Heart left ventricle (tissue), 16 donors: ENCODE measurements around the gene MAGI1. TPM values are rescaled to one million over a fixed set of nuclear protein-coding genes. Genes with fewer than 3 reads are reported as not detected.

Source experiments
- ATAC-seq, 4 donors: fragments of 200-7000 bp; cut with Tn5 transposase; one replicate each; pipeline ENCODE4 v1.9.1; 2020 to 2022; ENCODE audit warnings: moderate library complexity in 4 of 4, mild to moderate bottlenecking in 3 of 4, moderate number of reproducible peaks in 1 of 4
- DNase-seq, 5 donors: peaks; one replicate each; pipeline ENCODE4 v3.0.0-alpha.2; 2020
- H3K27ac ChIP-seq, 12 donors: fragments of 200-600 bp; sonication (generic) in 4 of 12; one replicate each; pipeline versions ENCODE4 v1.5.0 to v1.8.0; 2016 to 2022; ENCODE audit warnings: mild to moderate bottlenecking in 2 of 12
- H3K27me3 ChIP-seq, 9 donors: fragments of 200-600 bp; sonication (generic) in 2 of 9; one replicate each; pipeline versions ENCODE4 v1.5.1 to v1.8.0; 2016 to 2022; ENCODE audit warnings: mild to moderate bottlenecking in 3 of 9
- H3K36me3 ChIP-seq, 9 donors: fragments of 200-600 bp; sonication (generic) in 2 of 9; one replicate each; pipeline versions ENCODE4 v1.5.0 to v1.8.0; 2018 to 2022; ENCODE audit warnings: mild to moderate bottlenecking in 2 of 9
- H3K4me1 ChIP-seq, 12 donors: fragments of 200-600 bp; sonication (generic) in 4 of 12; one replicate each; pipeline versions ENCODE4 v1.5.0 to v1.8.0; 2016 to 2022; ENCODE audit warnings: mild to moderate bottlenecking in 3 of 12
- H3K4me3 ChIP-seq, 12 donors: fragments of 200-600 bp; sonication (generic) in 4 of 12; one replicate each; pipeline versions ENCODE4 v1.5.0 to v1.8.0; 2017 to 2022; ENCODE audit warnings: mild to moderate bottlenecking in 9 of 12, moderate library complexity in 4 of 12
- H3K9me3 ChIP-seq, 12 donors: fragments of 200-600 bp; sonication (generic) in 4 of 12; one replicate each; pipeline versions ENCODE4 v1.5.0 to v1.8.0; 2016 to 2022; ENCODE audit warnings: mild to moderate bottlenecking in 1 of 12
- CTCF ChIP-seq, 12 donors: fragments of 200-600 bp; sonication (generic) in 4 of 12; IDR thresholded peaks; one replicate each; pipeline versions ENCODE4 v1.5.0 to v1.8.0; 2018 to 2022; ENCODE audit warnings: antibody characterized with exemption in 12 of 12, mild to moderate bottlenecking in 5 of 12
- POLR2A ChIP-seq, 2 donors: fragments of 450-650 bp; IDR thresholded peaks; one replicate each; pipeline ENCODE4 v1.6.1; 2017; ENCODE audit warnings: antibody characterized with exemption in 2 of 2, mild to moderate bottlenecking in 2 of 2, moderate library complexity in 2 of 2
- WGBS, 4 donors: extraction: QIAGEN DNeasy Blood & Tissue Kit in 2 of 4; methylation state at CpG; one replicate each; pipeline versions ENCODE4 v1.1.5 to v1.1.7; 2013 to 2018; 5-methylcytosine and 5-hydroxymethylcytosine counted together
- intact Hi-C, 10 donors: fragments of 100-400 bp; cut with DNase I; formaldehyde crosslinking; loops; one replicate each; pipeline versions ENCODE4 v1.11.1 to v1.14.2; 2022
- polyA plus RNA-seq, 2 donors: library from polyadenylated mRNA; stranded (reverse); fragments of 200-250 nt; gene quantifications; one replicate each; pipeline ENCODE4 v1.2.3, GENCODE V29; 2013
- total RNA-seq, 9 donors: library from RNA; depleted of rRNA in 2 of 9; stranded (reverse); fragments of >200 nt in 2 of 9; fragmentation: NEBNext Ultra II Directional in 3 of 9; extraction: Animal tissue kit (Norgen Biotek cat#: 25700) in 3 of 9; gene quantifications; one replicate each; pipeline versions ENCODE4 v1.1.0 to v1.2.4, GENCODE V29; 2016 to 2023
- donor health status: ischemic (EF 13 %, LVEDD 7.1; RV severe dilation, severe dysfunction).
- donor health status: healthy with polysubstance abuse.
- donor health status: DM: no; HTN: yes; CAD: no.
- donor health status: DM: no; HTN: no; CAD: no.
- donor health status: ischemic (EF 25% LVEDD 6.9; RV normal size, moderate dysfunction).
- donor health status: ischemic (EF 25% LVEDD 5.7; RV mildly dilated, moderate dysfunction).
- donor health status: healthy.
- donor health status: DM: yes; HTN: yes; CAD: no.
- donor health status: ischemic (EF 35%, LVEDD 5.7; RV mildly dilated, moderate dysfunction).
- donor health status: nonischemic (EF 11% LVEDD 7.7; RV severe dilation, severe dysfunction).
- donor health status: DM: yes; HTN: yes; CAD: no.
- donor health status: PGD.
- donor health status: ischemic (EF 29% LVEDD 5.4; RV normal size, mild dysfunction).
- donor health status: nonischemic (EF 23%, LVEDD 6.1; RV moderate dilation, normal function).

Gene MAGI1
- total and polyA plus RNA-seq, 11 donors = 18.5 to 52.1 (median 31.4) TPM

DNA sequence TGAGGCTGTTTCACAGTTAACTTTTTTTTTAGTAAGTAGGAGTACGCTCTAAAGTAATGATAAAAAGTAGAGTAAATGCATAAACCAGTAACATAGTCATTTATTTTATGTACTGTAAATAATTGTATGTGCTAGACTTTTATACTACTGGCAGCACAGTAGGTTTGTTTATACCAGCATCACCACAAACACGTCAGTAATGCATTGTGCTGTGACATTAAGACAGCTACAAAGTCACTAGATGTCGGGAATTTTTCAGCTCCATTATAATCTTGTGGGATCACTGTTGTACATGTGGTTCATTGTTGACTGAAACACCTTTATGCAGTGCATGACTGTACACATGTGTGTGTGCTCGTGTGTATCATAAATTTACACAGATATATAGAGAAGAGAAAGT, 732.9 kb downstream of the MAGI1 start:
- intact Hi-C loops = no loop called here
- Histone ChIP-seq H3K27me3 (no peaks in the 10 kb centered on the region), H3K4me3 (no peak overlapping the region), H3K4me1 (no peaks in the 10 kb centered on the region), H3K36me3 (no peaks in the 10 kb centered on the region), H3K27ac (no peak overlapping the region), H3K9me3 (no peaks in the 10 kb centered on the region)
- ATAC-seq (no peak), DNase-seq (no peak)
- TF ChIP-seq CTCF (IDR thresholded peaks at IDR 0.05) = no peak
- TF ChIP-seq POLR2A (IDR thresholded peaks at IDR 0.05) = no peak
- 90 to 94% (median 91%) methylated on average over 4 of the region's 4 CpGs for WGBS, 4 donors

Other genes starting within 250 kb of the MAGI1 start
- gene SLC25A26, start 182.1 kb upstream of the MAGI1 start, total RNA-seq = 10 to 100 TPM; 20.0 to 42.2 (median 25.4) TPM
- gene SLC25A26, start 182.1 kb upstream of the MAGI1 start, polyA plus RNA-seq = 10 to 100 TPM; 22.5 to 26.3 TPM